Neural progenitor cell (in vitro differentiated cells): Measurements from ENCODE around the gene JSRP1. TPM values are rescaled to one million over a fixed set of nuclear protein-coding genes. Genes with fewer than 3 reads are reported as not detected.

ENCODE experiments used
- DNase-seq: peaks from one replicate; pipeline ENCODE4 v3.0.0-alpha.2; 2016; ENCODE audit warnings: low spot score
- H2AFZ ChIP-seq: fragments of 200-600 bp; sonication (generic); replicated peaks from 2 replicates; pipeline ENCODE4 v1.6.1; 2016; ENCODE audit warnings: antibody characterized with exemption
- H3F3A ChIP-seq: fragments of 200-600 bp; sonication (generic); 2 replicates; pipeline ENCODE4 v1.6.1; 2016; ENCODE audit warnings: antibody characterized with exemption, low read depth
- H3K27ac ChIP-seq: fragments of 200-600 bp; sonication (generic); 2 replicates; pipeline ENCODE4 v1.5.1; 2016; ENCODE audit warnings: mild to moderate bottlenecking
- H3K27me3 ChIP-seq: fragments of 200-600 bp; sonication (generic); 2 replicates; pipeline ENCODE4 v1.6.1; 2016; ENCODE audit warnings: mild to moderate bottlenecking, moderate library complexity
- H3K36me3 ChIP-seq: fragments of 200-600 bp; sonication (generic); 2 replicates; pipeline ENCODE4 v1.5.1; 2016
- H3K4me1 ChIP-seq: fragments of 200-600 bp; sonication (generic); 2 replicates; pipeline ENCODE4 v1.6.1; 2016; ENCODE audit warnings: mixed run types
- H3K4me2 ChIP-seq: fragments of 200-600 bp; sonication (generic); 2 replicates; pipeline ENCODE4 v1.6.1; 2016
- H3K4me3 ChIP-seq: fragments of 200-600 bp; sonication (generic); 2 replicates; pipeline ENCODE4 v1.5.1; 2016
- H3K79me2 ChIP-seq: fragments of 200-600 bp; sonication (generic); 2 replicates; pipeline ENCODE4 v1.6.1; 2016; ENCODE audit warnings: low read depth
- H3K9ac ChIP-seq: fragments of 200-600 bp; sonication (generic); 2 replicates; pipeline ENCODE4 v1.6.1; 2016
- H3K9me3 ChIP-seq: fragments of 200-600 bp; sonication (generic); 2 replicates; pipeline ENCODE4 v1.5.1; 2016; ENCODE audit warnings: low read depth
- H4K20me1 ChIP-seq: fragments of 200-600 bp; sonication (generic); 2 replicates; pipeline ENCODE4 v1.6.1; 2016; ENCODE audit warnings: low read depth
- H3K27ac Mint-ChIP-seq: 3 replicates; pipeline ENCODE4 v1.8.0; 2021; ENCODE audit warnings: mixed read lengths
- H3K27me3 Mint-ChIP-seq: 2 replicates; pipeline ENCODE4 v1.8.0; 2022; ENCODE audit warnings: low read depth, mild to moderate bottlenecking, inconsistent platforms, moderate library complexity, mixed read lengths; ENCODE audit not compliant: insufficient read depth
- H3K36me3 Mint-ChIP-seq: 3 replicates; pipeline ENCODE4 v1.8.0; 2021; ENCODE audit warnings: mixed read lengths
- H3K4me1 Mint-ChIP-seq: 3 replicates; pipeline ENCODE4 v1.8.0; 2021; ENCODE audit warnings: mixed read lengths
- H3K4me3 Mint-ChIP-seq: 3 replicates; pipeline ENCODE4 v1.8.0; 2021; ENCODE audit warnings: mild to moderate bottlenecking, moderate library complexity, mixed read lengths
- H3K9me3 Mint-ChIP-seq: 3 replicates; pipeline ENCODE4 v1.8.0; 2020; ENCODE audit warnings: mixed read lengths
- EZH2 ChIP-seq: fragments of 200-600 bp; sonication (generic); IDR thresholded peaks from 2 replicates; pipeline ENCODE4 v1.6.1; 2017; ENCODE audit warnings: antibody characterized with exemption, mild to moderate bottlenecking, moderate library complexity
- EZH2phosphoT487 ChIP-seq: fragments of 200-600 bp; sonication (generic); IDR thresholded peaks from 2 replicates; pipeline ENCODE4 v1.6.1; 2017; ENCODE audit warnings: antibody characterized with exemption
- total RNA-seq: library from RNA; depleted of rRNA; stranded (reverse); fragments of >200 nt; gene quantifications from 2 replicates; pipeline ENCODE4 v1.2.3, GENCODE V29; 2015; ENCODE audit warnings: low replicate concordance
- TF ChIP-seq, protein P1 (sequence below): fragments of 200-600 bp; sonication (generic); IDR thresholded peaks from 2 replicates; pipeline ENCODE4 v1.5.1; 2017; ENCODE audit warnings: antibody characterized with exemption, mild to moderate bottlenecking

Gene JSRP1
- total RNA-seq, 1 donor from 2014 or later, result not detected

DNA sequence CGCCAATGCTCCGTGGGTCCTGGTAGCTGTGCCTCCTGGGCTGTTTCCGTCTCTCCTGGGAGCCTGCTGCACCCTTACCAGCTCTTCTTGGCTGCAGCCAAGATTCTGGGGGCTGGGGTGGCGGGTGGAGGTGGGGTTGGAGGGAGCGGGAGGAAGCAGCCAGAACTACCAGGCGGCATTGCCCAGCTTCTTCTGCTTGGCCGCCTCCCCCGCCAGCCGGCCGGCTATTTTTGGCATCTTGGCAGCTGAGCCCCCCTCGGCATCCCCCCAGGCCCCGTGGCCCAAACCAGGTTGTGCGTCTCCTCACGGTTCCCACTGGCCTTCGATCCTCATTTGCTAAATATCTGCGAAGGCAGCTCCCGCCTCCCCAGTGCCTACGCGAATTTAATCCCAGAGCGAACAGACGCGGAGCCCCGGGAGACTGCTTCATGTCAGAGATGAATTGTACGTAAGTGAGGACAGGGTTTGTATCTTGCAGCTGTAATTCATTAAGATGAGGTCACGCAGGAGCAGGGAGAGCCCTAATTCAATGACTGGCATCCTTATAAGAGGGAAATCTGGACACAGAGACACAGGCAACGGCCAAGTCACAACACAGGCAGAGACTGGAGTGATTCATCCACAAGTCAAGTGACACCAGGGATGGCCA, 38.6 kb upstream of the JSRP1 start:
- H3K4me1 Mint-ChIP-seq, result peaks cover 9% of the 10 kb centered on the region
- Histone ChIP-seq H3K4me3 (no peak overlapping the region), H3K27me3 (peaks cover 67% of the 10 kb centered on the region)

DNA sequence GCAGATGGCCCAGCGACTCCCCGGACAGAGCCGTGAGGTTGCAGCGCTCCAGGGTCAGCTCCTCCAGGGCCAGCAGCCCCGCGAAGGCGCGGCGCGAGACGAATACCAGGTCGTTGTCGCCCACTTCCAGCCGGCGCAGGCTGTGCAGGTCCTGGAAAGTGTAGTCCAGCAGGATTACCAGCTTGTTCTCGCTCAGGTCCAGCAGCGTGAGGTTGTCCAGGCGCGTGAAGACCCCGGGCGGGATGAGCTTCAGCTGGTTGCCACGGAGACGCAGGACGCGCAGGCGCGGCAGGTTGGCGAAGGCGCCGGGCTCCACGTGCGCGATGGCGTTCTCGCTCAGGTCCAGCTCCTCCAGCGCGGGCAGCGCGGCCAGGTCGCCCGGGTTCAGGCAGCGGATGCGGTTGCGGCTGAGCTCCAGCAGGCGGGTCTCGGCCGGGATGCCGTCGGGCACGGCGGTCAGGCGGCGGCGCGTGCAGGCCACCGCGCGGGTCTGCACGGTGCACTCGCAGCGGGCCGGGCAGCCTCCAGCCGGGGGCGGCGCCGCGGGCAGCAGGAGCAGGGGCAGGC, 35.1 kb upstream of the JSRP1 start:
- peaks cover 100% of the 10 kb centered on the region for H3K27me3 ChIP-seq
- H3K36me3 Mint-ChIP-seq, result peaks cover 7% of the 10 kb centered on the region

More for the DNA sequence above, 38.6 kb upstream of the JSRP1 start:
- no peaks in the 10 kb centered on the region for H3K9me3 Mint-ChIP-seq
- H3K36me3 ChIP-seq, result no peaks in the 10 kb centered on the region
- H3K79me2 ChIP-seq, result no peaks in the 10 kb centered on the region
- H3K4me3 Mint-ChIP-seq, result peak overlapping the region; percentile 17
- no peak for DNase-seq
- H3K4me2 ChIP-seq, result no peak overlapping the region
- H3K27ac Mint-ChIP-seq, result no peak overlapping the region
- no peak overlapping the region for H3K9ac ChIP-seq
- H2AFZ ChIP-seq, result no peak overlapping the region
- peaks cover 42% of the 10 kb centered on the region for H3K27me3 Mint-ChIP-seq
- H3K27ac ChIP-seq, result no peak overlapping the region
- H3K36me3 Mint-ChIP-seq, result no peaks in the 10 kb centered on the region
- peaks cover 14% of the 10 kb centered on the region for H3K4me1 ChIP-seq
- peaks cover 20% of the 10 kb centered on the region for H3F3A ChIP-seq
- H3K9me3 ChIP-seq, result no peaks in the 10 kb centered on the region
- TF ChIP-seq, protein P1, sequence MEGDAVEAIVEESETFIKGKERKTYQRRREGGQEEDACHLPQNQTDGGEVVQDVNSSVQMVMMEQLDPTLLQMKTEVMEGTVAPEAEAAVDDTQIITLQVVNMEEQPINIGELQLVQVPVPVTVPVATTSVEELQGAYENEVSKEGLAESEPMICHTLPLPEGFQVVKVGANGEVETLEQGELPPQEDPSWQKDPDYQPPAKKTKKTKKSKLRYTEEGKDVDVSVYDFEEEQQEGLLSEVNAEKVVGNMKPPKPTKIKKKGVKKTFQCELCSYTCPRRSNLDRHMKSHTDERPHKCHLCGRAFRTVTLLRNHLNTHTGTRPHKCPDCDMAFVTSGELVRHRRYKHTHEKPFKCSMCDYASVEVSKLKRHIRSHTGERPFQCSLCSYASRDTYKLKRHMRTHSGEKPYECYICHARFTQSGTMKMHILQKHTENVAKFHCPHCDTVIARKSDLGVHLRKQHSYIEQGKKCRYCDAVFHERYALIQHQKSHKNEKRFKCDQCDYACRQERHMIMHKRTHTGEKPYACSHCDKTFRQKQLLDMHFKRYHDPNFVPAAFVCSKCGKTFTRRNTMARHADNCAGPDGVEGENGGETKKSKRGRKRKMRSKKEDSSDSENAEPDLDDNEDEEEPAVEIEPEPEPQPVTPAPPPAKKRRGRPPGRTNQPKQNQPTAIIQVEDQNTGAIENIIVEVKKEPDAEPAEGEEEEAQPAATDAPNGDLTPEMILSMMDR, result no peak
- TF ChIP-seq EZH2phosphoT487, result no peak
- no peak for TF ChIP-seq EZH2
- peaks cover 24% of the 10 kb centered on the region for H4K20me1 ChIP-seq

DNA sequence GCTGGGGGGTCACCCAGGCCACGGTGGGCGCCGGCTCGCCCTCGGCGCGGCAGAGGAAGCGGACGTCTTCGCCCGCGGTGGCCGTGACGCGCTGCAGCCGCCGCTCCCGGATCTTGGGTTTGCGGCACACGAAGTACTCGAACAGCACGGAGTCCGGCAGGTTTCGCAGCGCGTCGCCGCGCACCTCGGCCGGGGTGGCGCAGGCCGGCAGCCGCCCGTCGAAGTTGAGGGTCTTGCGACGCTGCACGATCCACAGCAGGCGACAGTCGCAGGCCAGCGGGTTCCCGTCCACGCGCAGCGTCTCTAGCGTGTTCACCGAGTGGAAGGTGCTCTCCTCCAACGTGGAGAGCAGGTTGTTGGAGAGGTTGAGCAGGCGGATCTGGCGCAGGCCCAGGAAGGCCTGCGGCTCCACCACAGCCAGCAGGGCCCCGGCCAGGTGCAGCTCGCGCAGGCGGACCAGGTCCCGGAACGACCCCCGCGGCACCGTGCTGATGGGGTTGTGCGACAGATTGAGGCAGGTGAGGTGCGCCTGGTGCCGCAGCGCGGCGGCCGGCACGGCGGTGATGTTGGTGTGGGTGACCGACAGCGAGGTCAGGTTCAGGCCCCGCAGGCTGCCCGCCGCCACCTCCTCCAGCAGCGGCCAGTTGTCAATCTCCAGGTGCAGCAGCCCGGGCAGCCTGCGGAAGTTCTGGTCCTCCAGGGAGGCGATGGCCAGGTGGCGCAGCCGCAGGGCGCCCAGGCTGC, 34.4 kb upstream of the JSRP1 start:
- peaks cover 64% of the 10 kb centered on the region for H3K27me3 Mint-ChIP-seq
- DNase-seq, result peak; percentile 50
- Histone ChIP-seq H3K9me3 (no peaks in the 10 kb centered on the region), H2AFZ (no peak overlapping the region), H3K9ac (no peak overlapping the region), H3K27ac (no peak overlapping the region), H3K4me2 (peak overlapping the region; percentile 73), H3F3A (peaks cover 23% of the 10 kb centered on the region), H3K79me2 (no peaks in the 10 kb centered on the region), H3K4me1 (peaks cover 15% of the 10 kb centered on the region), H3K27me3 (peaks cover 100% of the 10 kb centered on the region), H3K4me3 (peak overlapping the region; percentile 34), H4K20me1 (peaks cover 40% of the 10 kb centered on the region), H3K36me3 (no peaks in the 10 kb centered on the region)
- TF ChIP-seq EZH2phosphoT487 (peak; percentile 98), EZH2 (peak; percentile 99)
- TF ChIP-seq, protein P1, result no peak
- peaks cover 3% of the 10 kb centered on the region for H3K9me3 Mint-ChIP-seq
- no peak overlapping the region for H3K27ac Mint-ChIP-seq
- H3K4me3 Mint-ChIP-seq, result peak overlapping the region; percentile 30
- H3K36me3 Mint-ChIP-seq, result peaks cover 7% of the 10 kb centered on the region
- peaks cover 19% of the 10 kb centered on the region for H3K4me1 Mint-ChIP-seq

More for the DNA sequence above, 35.1 kb upstream of the JSRP1 start:
- no peaks in the 10 kb centered on the region for H3K79me2 ChIP-seq
- Mint-ChIP-seq H3K4me1 (peaks cover 19% of the 10 kb centered on the region), H3K27ac (no peak overlapping the region), H3K27me3 (peaks cover 66% of the 10 kb centered on the region), H3K9me3 (peaks cover 3% of the 10 kb centered on the region), H3K4me3 (peak overlapping the region; percentile 58)
- H4K20me1 ChIP-seq, result peaks cover 40% of the 10 kb centered on the region
- peak; percentile 92 for DNase-seq
- H3K9me3 ChIP-seq, result no peaks in the 10 kb centered on the region
- peak overlapping the region; percentile 36 for H2AFZ ChIP-seq
- TF ChIP-seq, protein P1, result peak; percentile 41
- TF ChIP-seq EZH2 (peak; percentile 88), EZH2phosphoT487 (peak; percentile 77)
- peak overlapping the region; percentile 34 for H3K4me3 ChIP-seq
- H3K4me1 ChIP-seq, result peaks cover 15% of the 10 kb centered on the region
- no peak overlapping the region for H3K27ac ChIP-seq
- H3F3A ChIP-seq, result peaks cover 23% of the 10 kb centered on the region
- H3K9ac ChIP-seq, result no peak overlapping the region
- H3K36me3 ChIP-seq, result no peaks in the 10 kb centered on the region
- peak overlapping the region; percentile 73 for H3K4me2 ChIP-seq
